Skeletal muscle tissue (tissue), 4 donors: Measurements from ENCODE around the gene FLII. TPM values are rescaled to one million over a fixed set of nuclear protein-coding genes. Genes with fewer than 3 reads are reported as not detected.
A peak's percentile ranks its signal among the peaks of the same experiment; 100 is the strongest.
"Not testable (repeated sequence)": the region's sequence is repeated elsewhere in the genome, so short reads cannot be mapped to it uniquely, and the experiment has no call there.

Experiments used
- H3K27ac ChIP-seq: one replicate; pipeline ENCODE4 v1.7.0; 2013; ENCODE audit warnings: mild to moderate bottlenecking, low read depth, low read length, inconsistent platforms
- H3K27me3 ChIP-seq, 3 donors: one replicate each; pipeline ENCODE4 v1.7.0; 2013; ENCODE audit warnings: low read length in 3 of 3; ENCODE audit not compliant: control insufficient read depth in 3 of 3, insufficient read depth in 3 of 3
- H3K36me3 ChIP-seq, 3 donors: one replicate each; pipeline ENCODE4 v1.7.0; 2013; ENCODE audit warnings: low read length in 3 of 3; ENCODE audit not compliant: control insufficient read depth in 3 of 3, insufficient read depth in 3 of 3
- H3K4me1 ChIP-seq, 3 donors: one replicate each; pipeline ENCODE4 v1.7.0; 2013; ENCODE audit warnings: low read length in 3 of 3, mild to moderate bottlenecking in 3 of 3; ENCODE audit not compliant: control insufficient read depth in 3 of 3, insufficient read depth in 3 of 3
- H3K4me3 ChIP-seq, 3 donors: one replicate each; pipeline ENCODE4 v1.7.0; 2013; ENCODE audit warnings: low read length in 3 of 3
- H3K9ac ChIP-seq, 3 donors: one replicate each; pipeline ENCODE4 v1.7.0; 2013; ENCODE audit warnings: low read length in 3 of 3, mild to moderate bottlenecking in 3 of 3, moderate library complexity in 2 of 3, low read depth in 1 of 3
- H3K9me3 ChIP-seq, 3 donors: one replicate each; pipeline ENCODE4 v1.7.0; 2013; ENCODE audit warnings: low read length in 3 of 3; ENCODE audit not compliant: control insufficient read depth in 3 of 3
- total RNA-seq: library from RNA; depleted of rRNA; stranded (reverse); fragments of >200 nt; gene quantifications from one replicate; pipeline ENCODE4 v1.2.3, GENCODE V29; 2014
- donor health status: Osteomylitis.

The FLII gene
- 193 TPM for total RNA-seq

GRCh38 chr17:18258356-18259038, at the start of gene FLII:
TSS of gene FLII (minus strand) at chr17:18258738. CDS start at chr17:18258690, 48 bp downstream.
- Histone ChIP-seq H3K27ac (peak within 1 kb of the TSS; percentile 100), H3K36me3 (peaks cover 39 to 50% (median 41%) of the 10 kb centered on the region in 3 donors), H3K4me3 (peak within 1 kb of the TSS; percentile 93 to 95 (median 94)), H3K27me3 (no peaks in the 10 kb centered on the region), H3K9ac (peak within 1 kb of the TSS; percentile 92 to 100 (median 97)), H3K4me1 (peaks cover 61 to 69% (median 66%) of the 10 kb centered on the region in 3 donors), H3K9me3 (no peaks in the 10 kb centered on the region)

GRCh38 chr17:18303206-18303605, 44.7 kb upstream of the FLII start:
- H3K36me3 ChIP-seq = peaks cover 48 to 65% (median 52%) of the 10 kb centered on the region in 3 donors
- not testable (repeated sequence) for H3K4me3 ChIP-seq, H3K27me3 ChIP-seq, H3K9me3 ChIP-seq, H3K4me1 ChIP-seq, H3K27ac ChIP-seq, H3K9ac ChIP-seq

- Histone ChIP-seq H3K9me3 (no peaks in the 10 kb centered on the region), H3K36me3 (peaks cover 42 to 51% (median 45%) of the 10 kb centered on the region in 3 donors), H3K9ac (no peak overlapping the region), H3K27ac (no peak overlapping the region), H3K4me1 (no peaks in the 10 kb centered on the region), H3K4me3 (no peak overlapping the region), H3K27me3 (no peaks in the 10 kb centered on the region)
Observed at GRCh38 chr17:18300725-18301480, 42.4 kb upstream of the FLII start.

GRCh38 chr17:18298061-18298460, 39.5 kb upstream of the FLII start:
- H3K27ac ChIP-seq = not testable (repeated sequence)
- peaks cover 32 to 41% (median 33%) of the 10 kb centered on the region in 3 donors for H3K36me3 ChIP-seq

GRCh38 chr17:18291718-18292540, 33.4 kb upstream of the FLII start:
- peak overlapping the region in 1 of 3 donors; percentile 41 for H3K4me3 ChIP-seq
- H3K27me3 ChIP-seq = no peaks in the 10 kb centered on the region
- peak overlapping the region in 2 of 3 donors; percentile 23 to 66 for H3K9ac ChIP-seq
- peak overlapping the region; percentile 56 for H3K27ac ChIP-seq
- peaks cover 32 to 38% (median 35%) of the 10 kb centered on the region in 3 donors for H3K36me3 ChIP-seq
- H3K4me1 ChIP-seq = peaks cover 4 to 15% (median 9%) of the 10 kb centered on the region in 3 donors
- no peaks in the 10 kb centered on the region for H3K9me3 ChIP-seq

More at GRCh38 chr17:18298061-18298460, 39.5 kb upstream of the FLII start:
- not testable (repeated sequence) for H3K9ac ChIP-seq, H3K4me3 ChIP-seq, H3K27me3 ChIP-seq, H3K9me3 ChIP-seq, H3K4me1 ChIP-seq

- peaks cover 46 to 58% (median 54%) of the 10 kb centered on the region in 3 donors for H3K36me3 ChIP-seq
- no peaks in the 10 kb centered on the region for H3K4me1 ChIP-seq
- no peak overlapping the region for H3K4me3 ChIP-seq
- H3K9ac ChIP-seq = no peak overlapping the region
- H3K27ac ChIP-seq = no peak overlapping the region
- no peaks in the 10 kb centered on the region for H3K27me3 ChIP-seq
- no peaks in the 10 kb centered on the region for H3K9me3 ChIP-seq
Observed at GRCh38 chr17:18285296-18285695, 26.8 kb upstream of the FLII start.

- Histone ChIP-seq H3K27me3 (no peaks in the 10 kb centered on the region), H3K36me3 (peaks cover 50 to 61% (median 59%) of the 10 kb centered on the region in 3 donors), H3K9ac (no peak overlapping the region), H3K4me1 (peaks cover 0 to 5% (median 3%) of the 10 kb centered on the region in 3 donors), H3K27ac (no peak overlapping the region), H3K4me3 (no peak overlapping the region), H3K9me3 (no peaks in the 10 kb centered on the region)
Observed at GRCh38 chr17:18281788-18282187, 23.2 kb upstream of the FLII start.

GRCh38 chr17:18280766-18281371, 22.3 kb upstream of the FLII start:
- Histone ChIP-seq H3K9ac (no peak overlapping the region), H3K36me3 (peaks cover 54 to 67% (median 59%) of the 10 kb centered on the region in 3 donors), H3K4me1 (peaks cover 0 to 5% (median 3%) of the 10 kb centered on the region in 3 donors)

GRCh38 chr17:18280249-18280648, 21.7 kb upstream of the FLII start:
- Histone ChIP-seq H3K4me1 (peaks cover 0 to 5% (median 3%) of the 10 kb centered on the region in 3 donors), H3K27me3 (no peaks in the 10 kb centered on the region), H3K36me3 (peaks cover 49 to 63% (median 57%) of the 10 kb centered on the region in 3 donors)

More at GRCh38 chr17:18280766-18281371, 22.3 kb upstream of the FLII start:
- H3K27me3 ChIP-seq = no peaks in the 10 kb centered on the region
- H3K9me3 ChIP-seq = no peaks in the 10 kb centered on the region
- H3K27ac ChIP-seq = no peak overlapping the region
- no peak overlapping the region for H3K4me3 ChIP-seq

More at GRCh38 chr17:18280249-18280648, 21.7 kb upstream of the FLII start:
- H3K4me3 ChIP-seq = no peak overlapping the region
- no peaks in the 10 kb centered on the region for H3K9me3 ChIP-seq
- no peak overlapping the region for H3K9ac ChIP-seq
- H3K27ac ChIP-seq = no peak overlapping the region
